GM18861 (cell line): ENCODE data around the gene KLHL29.

Source experiments
- ATAC-seq: cut with Tn5 transposase; IDR thresholded peaks from one replicate; pipeline ENCODE4 v1.9.1; 2021; ENCODE audit not compliant: unreplicated experiment

KLHL29 gene

DNA sequence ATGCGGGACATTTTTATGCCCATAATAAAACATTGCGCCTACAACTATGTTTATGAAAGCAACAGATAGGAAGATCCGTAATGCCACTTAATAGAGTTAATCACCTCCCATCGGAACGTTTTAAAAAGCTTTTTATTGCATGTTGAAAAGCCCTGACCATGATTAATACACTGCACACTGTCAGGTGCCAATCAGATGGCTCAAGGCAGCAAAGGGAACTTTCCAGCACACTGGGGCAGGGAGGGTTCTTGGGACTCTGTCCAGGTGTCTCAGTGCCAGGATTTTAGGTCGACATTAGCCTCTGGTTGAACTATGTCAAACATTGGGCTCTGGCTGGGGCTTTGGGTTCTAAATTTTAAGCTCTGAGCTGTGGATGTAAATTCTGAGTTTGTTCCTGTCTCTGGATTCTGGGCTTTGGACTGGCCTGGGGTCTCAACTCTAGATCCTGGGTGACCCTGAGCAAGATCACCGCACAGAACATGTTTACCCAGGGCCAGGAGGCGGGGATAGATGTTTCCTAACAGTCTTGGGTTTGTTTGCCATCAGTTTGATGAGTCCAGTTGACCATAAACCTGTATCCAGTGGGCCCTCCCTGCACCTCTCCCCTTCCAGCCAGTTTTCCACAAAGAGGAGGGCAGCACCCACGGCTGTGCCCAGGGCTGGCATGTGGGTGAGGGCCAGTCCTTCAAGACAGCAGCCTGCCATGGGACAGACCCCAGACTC lies 279.2 kb downstream of the KLHL29 start:
- no peak for ATAC-seq

DNA sequence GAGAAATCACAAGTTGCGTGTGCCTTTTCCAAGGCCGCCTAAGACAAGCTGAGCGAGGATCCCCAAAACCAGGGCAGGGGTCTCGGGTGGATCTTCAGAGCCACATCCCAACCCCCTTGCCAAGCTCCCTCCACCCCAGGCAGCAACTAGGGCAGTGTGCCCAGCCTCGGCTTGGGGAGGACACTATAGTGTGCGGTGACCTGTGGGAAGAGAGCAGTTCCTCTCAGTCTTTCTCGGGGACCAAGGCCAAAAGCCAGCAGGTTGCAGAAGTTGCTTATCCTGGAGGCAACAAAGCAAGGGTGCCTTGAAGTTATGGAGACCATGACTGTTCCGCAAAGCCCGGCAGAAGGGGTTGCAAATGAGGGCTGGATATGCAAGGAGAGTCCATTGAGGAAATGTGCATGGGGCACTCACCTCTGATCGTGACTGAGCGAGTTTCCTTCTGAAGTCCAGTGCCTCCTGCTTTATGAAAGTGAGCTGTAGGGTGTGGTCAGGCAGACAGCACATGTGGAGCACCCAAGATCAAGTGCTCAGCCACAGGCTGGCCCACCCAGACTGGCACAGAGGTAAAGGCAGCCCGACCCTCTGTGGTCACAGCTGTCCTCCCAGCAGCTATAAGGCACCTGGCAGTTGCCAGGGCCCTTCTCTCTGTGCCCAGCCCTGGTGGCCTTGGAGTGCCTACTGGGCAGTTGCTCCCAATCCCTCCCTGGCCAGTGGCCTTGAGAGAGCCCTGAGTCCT lies 281.4 kb downstream of the KLHL29 start:
- no peak for ATAC-seq

DNA sequence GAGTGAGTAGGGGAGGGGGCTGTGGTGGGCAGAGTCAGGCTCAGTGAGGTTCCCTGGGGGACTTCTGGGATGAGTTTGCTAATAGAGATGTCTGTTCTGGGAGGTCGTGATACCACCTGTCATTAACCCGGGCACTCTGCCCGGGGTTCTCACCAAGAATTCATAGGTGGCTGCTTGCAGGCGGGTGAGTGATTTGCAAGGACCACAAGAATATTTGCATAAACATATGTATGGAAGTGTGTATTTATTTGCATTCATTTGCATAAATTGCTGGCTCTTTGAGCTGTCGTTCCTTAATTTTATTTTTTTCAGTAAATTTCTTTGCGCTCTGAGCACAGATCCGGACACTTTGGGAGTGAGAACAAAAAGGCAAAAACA lies 282.0 kb downstream of the KLHL29 start:
- ATAC-seq = no peak

DNA sequence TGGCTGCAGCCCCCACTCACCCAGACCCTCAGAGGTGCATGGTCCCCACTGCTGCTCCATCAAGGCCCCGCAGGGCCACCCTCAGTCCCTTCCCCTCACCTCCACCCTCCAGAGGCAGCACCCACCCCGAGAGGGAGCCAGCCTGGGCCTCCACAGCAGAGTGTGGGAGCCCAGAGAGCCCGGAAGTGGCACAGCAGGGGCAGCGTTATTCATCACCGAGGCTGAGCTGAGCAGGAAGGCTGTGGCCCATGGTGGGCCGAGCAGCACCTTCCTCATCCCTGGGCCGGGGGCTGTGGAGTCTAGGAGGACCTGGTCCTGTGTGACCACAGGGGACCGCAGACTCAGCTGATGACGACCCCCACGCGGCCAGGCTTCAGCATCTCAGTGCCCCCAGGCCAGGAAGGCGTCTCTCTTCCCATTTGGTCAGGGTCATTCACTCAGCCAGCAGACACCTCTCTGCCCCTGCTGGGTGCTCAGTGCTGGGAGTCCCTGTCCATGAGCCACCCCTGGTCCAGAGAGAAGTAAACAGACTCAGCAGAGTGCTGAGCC lies 283.9 kb downstream of the KLHL29 start:
- ATAC-seq = no peak

DNA sequence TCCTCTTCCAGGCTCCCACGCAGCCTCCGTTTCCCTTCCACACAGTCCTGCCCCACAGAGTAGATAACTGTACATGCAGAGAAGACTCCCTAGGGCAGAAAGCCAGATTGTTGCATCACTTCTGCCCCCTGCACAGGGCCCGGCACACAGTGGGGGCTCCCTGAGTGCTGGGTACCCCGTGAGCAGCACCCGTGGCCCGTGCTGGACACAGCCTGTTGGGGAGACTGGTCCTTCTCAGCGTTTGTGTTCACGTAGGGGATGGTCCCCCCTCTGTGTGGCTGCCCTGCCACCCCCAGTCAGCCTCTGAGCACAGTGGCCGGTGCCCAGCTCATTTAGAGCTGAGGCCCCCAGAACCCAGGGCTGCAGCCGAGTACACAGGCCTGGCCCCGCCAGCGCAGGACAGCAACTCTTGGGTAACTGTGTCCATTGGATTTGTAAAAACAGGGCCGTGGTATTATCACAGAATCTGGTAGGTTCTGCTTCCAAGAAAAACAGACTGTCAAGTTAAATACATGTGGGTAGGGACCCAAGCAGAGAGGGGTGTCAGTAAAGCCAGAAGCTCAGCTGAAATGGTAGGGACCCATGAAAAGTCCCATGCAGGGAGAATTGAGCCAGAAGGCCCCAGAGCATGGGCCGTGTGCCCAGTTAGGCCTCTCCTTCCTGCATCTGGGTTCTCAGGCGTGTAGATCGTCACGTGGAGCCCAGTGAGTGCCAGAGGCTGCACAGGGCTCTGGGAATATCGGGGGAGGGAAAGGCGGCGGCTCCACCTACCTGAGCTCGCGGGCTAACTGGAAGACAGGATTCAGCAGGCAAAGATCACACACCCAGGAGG lies 284.6 kb downstream of the KLHL29 start:
- ATAC-seq = no peak

DNA sequence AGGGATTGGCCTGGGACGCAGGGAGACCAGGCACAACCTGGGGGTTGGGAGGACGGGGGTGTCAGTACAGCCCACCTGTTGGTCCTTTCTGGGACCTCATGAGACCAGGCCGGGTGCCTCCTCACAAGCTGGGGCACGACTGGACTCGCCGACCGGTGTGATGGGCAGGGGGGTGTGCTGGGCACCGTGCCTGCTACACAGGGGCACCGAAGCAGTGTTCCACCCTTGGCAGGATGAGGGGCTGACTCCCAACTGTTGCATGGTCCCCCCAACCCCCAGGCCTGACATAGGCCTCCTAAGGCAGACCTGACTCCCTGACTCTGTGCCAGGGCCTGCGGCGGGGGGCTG lies 285.2 kb downstream of the KLHL29 start:
- ATAC-seq = no peak

DNA sequence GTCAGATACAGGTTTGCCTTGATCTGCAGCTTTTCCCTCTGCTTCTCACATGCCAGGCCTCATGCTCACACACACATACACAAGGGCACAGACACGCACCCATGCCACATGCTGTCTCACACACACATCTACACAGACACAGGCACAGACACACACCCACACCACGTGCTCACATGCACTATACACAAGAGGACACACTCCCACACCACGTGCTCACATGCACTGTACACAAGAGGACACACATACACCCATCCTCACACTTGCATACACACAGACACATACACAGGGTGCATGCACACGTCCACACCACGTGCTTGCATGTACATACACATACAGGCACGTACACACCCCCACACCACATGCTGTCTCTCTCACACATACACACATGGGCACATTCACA lies 288.1 kb downstream of the KLHL29 start:
- no peak for ATAC-seq

DNA sequence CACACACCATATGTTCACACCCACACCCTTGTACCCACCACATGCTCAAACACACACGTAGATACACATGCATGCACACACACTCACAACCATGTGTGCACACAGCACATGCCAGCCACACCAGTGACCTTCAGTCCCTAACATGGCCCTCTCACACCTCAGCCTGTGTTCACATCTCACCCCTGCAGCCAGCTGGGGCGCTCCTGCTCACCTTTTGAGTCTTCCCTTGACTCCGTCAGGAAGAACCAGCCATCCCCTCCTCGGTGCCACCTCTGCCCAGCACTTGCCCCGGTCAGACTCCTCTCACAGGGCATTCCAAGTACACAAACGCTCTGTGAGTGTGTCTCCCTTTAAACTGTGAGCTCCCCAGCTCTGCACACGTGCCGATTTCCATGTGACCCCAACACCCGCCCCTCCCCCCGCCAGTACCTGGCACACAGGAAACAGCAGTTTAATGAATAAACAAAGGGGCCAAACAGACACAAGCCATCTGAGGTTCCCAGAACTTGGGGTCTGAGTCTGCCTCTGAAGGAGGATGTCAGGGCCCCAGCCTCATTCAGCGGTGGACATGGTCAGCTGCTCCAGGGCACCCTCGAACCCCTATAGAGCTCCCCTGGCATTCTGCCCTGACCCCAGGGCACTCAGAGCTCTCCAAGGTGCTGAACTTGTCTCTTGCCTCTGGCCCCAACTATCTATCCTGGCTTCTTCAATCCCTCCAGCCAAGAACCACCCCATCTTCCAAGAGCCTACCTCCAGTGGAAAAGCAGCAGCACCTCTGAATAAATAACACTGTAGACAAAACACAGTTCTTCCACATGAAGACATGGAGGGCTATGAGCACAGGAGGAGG lies 289.1 kb downstream of the KLHL29 start:
- ATAC-seq = no peak

DNA sequence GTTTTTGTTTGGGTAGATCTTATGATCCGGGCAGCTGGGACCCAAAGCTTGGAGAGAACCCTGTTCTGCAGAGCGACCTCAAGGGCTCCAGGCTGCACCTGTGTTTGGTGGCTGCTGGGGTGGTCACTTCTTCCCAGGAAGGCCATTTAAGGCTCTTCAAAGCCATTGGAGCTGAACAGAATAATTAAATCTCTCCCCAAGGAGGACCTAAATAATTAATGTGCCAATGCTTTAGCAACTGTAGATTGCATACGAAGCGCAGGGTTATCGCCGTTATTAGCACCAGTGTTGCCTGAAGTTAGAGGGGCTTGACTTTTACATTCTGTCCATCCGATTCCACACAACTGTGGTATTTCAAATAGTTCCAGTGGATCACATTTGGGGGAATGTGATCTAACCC lies 290.5 kb downstream of the KLHL29 start:
- no peak for ATAC-seq

DNA sequence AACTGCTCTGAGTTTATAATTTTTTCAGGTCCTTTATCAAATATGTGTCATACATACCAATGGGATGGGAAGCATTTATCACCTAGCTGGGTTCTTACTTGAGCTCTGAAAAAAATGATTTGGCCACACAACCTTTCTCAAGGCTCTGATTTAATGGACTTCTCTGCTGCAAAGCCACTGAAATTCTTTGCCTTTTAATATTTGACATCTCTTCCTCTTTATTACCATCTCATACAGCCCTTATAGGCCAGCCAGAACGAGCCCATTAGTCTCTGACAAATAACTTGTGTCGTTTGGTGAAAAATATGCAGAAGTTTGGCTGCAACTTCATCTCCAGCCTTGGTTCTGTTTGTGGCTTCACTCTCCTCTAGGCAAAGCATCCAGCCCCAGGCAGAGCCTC lies 292.9 kb downstream of the KLHL29 start:
- no peak for ATAC-seq

DNA sequence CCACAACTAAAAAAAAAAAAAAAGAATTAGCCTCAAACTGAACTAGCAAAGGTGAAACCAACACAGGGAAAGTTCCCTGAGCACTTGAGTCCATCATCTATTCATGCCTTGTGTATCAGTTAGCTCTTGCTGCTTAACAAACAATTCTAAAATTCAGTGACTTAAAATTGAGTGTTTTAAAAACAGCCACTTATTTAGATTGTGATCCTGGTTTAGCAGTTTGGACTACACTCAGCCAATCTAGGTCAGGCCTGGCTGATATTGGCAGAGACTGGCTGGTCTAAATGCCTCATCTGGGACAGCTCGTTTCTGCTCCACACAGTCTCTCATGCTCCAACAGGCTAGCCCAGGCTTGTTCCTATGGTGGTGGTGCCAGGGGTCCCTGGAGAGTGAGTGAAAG lies 294.1 kb downstream of the KLHL29 start:
- ATAC-seq = no peak

DNA sequence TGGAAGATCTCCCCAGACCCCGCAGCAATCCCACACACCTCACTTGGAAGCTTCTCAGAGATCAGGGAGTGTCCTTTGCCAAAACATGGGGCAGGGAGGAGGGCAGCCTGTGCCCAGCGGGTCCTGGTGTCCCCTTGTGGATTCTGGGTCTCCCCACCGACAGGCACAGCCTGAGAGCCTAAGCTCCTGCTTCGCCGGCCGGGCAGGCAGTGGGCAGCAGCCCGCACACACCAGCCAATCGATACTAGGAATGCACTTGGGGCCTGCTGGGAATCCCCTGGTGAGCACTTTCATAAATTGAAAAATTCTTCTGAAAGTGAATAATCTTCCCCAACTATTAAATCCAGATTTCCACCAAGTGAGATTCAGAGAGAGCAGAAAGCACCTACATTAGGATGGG lies 296.0 kb downstream of the KLHL29 start:
- no peak for ATAC-seq

DNA sequence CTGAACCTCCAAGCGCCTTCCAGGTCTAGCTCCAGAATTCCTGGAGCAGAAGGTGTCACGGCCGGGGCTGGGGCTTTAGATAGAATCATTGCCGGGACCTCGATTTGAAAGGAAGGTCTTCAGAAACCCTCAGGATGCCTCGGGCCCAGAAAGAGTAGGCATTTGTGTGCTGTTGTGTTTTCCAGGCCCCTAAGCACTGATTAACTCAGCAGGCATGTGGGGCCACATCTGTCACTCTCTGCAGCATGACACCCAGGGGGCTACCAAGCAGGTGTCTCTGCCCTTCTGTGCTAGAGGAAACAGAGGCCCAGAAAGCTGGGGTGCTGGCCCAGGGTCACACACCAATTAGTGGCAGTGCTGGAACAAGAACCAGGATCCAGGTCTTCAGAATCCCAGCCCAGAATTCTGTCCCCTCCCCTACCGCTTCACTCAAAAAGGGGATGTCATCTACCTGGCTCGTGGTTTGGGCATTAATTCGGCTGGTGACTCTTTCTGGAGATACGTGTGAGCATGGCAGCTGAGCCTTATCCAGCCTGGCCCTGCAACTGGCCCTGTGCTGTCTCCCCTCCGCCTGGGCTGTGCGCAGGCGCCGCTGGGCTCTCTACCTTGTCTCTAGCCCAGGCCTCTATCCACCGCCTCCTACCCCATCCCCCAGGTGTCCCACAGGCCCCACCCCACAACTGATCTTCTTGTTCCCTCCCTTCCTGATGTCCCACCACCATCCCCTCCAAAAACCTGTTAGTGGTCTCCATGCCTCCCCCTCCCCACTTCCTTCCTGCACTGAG lies 296.6 kb downstream of the KLHL29 start:
- ATAC-seq = no peak

DNA sequence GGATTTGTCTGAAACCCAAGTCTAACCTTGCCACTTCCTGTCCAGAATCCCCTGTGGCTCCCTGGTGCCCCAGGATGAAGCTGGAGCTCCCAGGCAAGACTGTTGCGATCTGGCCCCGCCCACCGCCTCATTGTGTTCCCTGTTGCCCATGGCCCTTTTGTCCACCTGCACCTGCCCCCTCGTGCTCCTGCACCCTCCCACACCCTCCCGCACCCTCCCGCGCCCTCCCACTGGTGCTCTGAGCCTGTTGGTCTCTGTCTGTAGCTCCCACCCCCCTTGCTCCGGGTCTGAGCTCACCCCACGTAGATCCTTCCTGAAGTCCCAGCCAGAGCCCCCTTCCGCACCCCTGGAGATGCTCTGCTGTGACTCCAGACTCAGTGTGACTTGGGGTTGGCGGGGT lies 297.5 kb downstream of the KLHL29 start:
- no peak for ATAC-seq

DNA sequence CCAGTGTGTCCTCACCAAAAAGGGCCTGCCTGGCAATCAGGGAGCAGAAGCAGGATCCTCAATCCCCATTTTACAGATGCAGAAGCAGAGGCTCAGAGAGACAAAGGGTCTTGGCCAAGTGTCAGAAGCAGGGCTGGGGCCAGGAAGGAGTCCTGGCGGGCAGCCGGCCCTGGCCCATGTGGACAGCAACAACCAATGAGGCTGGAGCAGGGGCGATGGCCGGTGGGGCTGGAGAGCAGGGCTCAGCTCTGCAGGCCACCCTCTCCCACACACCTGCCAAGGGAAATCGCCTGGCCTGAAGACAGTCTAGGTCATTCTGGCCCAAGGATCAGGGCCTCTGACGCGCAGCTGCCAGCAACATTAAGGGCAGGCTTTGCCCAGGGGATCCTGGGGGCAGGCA lies 298.0 kb downstream of the KLHL29 start:
- no peak for ATAC-seq

DNA sequence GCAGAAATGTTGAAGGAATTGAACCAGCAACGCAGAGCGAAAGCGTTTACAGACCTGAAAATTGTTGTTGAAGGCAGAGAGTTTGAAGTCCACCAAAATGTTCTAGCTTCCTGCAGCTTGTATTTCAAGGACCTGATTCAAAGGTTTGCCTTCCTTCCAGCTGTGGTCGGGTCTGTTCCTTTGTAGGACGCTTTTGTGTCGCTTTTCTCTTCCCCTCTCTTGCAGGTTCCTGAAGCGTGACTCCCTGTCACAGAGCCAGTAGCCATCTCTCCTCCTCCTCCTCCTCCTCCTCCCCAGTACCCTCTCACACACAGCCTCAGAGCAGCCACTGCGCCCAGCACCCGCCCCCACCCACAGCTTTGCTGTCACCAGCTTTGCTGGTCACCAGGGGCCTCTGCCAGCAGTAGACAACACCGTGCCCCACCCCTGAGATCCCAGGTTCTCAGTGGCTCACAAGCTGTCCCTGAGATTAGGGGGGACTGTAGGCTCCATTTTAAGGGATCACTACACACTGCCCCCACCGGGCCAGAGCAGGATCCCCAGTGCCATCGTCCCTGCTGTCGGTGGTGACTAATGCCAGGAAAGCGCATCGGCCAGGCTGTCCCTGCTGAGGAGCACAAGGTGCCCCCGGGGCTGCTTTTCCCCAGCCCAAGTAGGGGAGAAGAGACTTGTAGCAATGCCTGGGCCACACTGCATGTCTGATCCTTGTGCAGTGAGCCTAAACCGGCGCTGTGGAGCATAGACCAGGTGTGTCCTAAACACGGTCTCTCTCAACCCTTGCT lies 299.6 kb downstream of the KLHL29 start:
- ATAC-seq = no peak

DNA sequence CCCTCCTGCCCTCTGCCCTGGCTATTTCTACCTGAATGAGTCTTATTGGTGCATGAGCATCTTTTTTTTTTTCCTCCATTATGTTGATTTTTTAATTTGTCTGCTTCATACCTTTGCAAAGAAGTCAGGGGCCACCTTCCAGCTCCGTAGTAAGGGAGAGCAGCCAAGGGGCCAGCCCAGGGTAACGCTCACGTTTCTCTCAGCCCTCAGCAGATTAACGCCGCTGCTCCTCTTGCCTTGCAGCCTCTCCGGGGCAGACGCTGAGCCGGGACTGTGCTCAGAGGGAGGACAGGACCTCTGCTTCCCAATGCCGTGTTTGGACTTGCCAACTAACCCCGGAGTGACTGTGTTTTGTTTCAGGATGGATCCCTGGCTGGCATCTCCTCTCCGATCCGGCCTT lies 300.2 kb downstream of the KLHL29 start:
- ATAC-seq = no peak

DNA sequence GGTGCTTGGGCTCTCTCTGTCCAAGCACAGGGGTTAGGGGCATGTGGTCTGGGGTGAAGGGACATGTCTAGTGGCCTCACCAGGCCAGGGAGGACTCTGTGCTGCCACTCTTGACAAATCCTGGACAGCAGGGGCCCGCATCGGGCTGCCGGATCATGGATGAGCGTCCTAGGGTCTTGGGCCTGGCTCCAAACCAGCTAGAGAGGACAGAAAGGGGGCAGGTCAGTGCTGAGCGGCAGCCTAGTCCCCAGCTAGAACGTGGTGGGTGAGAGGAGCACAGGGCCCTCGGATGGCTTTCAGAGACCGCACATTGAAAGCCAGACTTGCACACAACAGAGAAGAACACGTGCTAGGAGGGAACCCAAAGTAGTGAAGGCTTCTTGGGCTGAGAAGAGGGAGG lies 300.7 kb downstream of the KLHL29 start:
- ATAC-seq = no peak

DNA sequence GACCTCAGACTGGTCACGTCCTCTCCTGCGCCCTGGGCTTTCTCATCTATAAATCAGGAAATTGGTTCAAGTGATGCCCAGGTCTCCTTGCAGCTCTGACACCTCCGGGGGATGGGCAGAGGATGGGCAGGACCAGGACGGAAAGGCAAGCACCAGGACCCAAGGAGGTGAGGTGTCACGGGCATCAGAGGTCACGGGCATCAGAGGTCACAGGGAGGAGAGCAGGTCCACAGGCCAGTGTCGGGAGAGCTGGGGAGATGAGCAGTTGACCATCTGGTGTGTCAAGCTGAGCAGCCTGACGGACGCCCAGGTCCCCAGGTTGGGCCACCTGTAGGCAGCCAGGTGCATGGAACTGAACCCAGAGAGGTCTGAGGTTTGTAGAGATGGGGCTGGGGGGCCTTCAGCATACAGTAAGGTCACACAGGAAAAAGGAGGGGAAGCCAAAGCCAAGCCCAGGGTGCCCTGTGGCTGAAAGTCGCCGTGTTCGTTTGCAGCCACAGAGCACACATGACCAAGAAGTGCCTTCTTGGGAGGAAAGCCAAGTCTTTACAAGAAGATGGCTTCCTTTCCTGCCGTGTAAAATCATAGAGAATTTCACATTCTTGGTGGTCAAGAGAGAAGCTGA lies 301.5 kb downstream of the KLHL29 start:
- ATAC-seq = no peak
